ENCODE results near the gene GALNT2.

The GALNT2 gene

GRCh38 chr1:230052018-230052417, 15.0 kb upstream of the GALNT2 start:
- no peak for DNase-seq

- no peak for DNase-seq
Measured at GRCh38 chr1:230052665-230053064, 14.4 kb upstream of the GALNT2 start.

- DNase-seq = no peak
Measured at GRCh38 chr1:230054092-230054749, 12.8 kb upstream of the GALNT2 start.

GRCh38 chr1:230056098-230056497, 10.9 kb upstream of the GALNT2 start:
- no peak for DNase-seq

GRCh38 chr1:230057100-230057499, 9.9 kb upstream of the GALNT2 start:
- no peak for DNase-seq

GRCh38 chr1:230057681-230058565, 9.1 kb upstream of the GALNT2 start:
- no peak for DNase-seq

- DNase-seq = no peak
Measured at GRCh38 chr1:230058626-230059025, 8.4 kb upstream of the GALNT2 start.

- DNase-seq = no peak
Measured at GRCh38 chr1:230061801-230062200, 5.2 kb upstream of the GALNT2 start.

- DNase-seq = no peak
Measured at GRCh38 chr1:230062521-230062920, 4.5 kb upstream of the GALNT2 start.

GRCh38 chr1:230064283-230064682, 2.8 kb upstream of the GALNT2 start:
- DNase-seq = no peak

- DNase-seq = no peak
Measured at GRCh38 chr1:230065161-230065560, 1.9 kb upstream of the GALNT2 start.

- no peak for DNase-seq
Measured at GRCh38 chr1:230065571-230065970, 1.5 kb upstream of the GALNT2 start.

- DNase-seq = no peak
Measured at GRCh38 chr1:230066031-230066430, 1.0 kb upstream of the GALNT2 start.

- peak in 1 of 2 experiments; percentile 10 for DNase-seq
Measured at GRCh38 chr1:230067419-230067870, 407 bp downstream of the GALNT2 start.

GRCh38 chr1:230067871-230068620, 1.0 kb downstream of the GALNT2 start:
- DNase-seq = no peak

GRCh38 chr1:230068621-230068873, 1.5 kb downstream of the GALNT2 start:
- DNase-seq = no peak

GRCh38 chr1:230068952-230069684, 2.1 kb downstream of the GALNT2 start:
- peak; percentile 14 to 19 for DNase-seq

- DNase-seq = no peak
Measured at GRCh38 chr1:230069796-230070195, 2.8 kb downstream of the GALNT2 start.

- no peak for DNase-seq
Measured at GRCh38 chr1:230070321-230071208, 3.5 kb downstream of the GALNT2 start.

- DNase-seq = no peak
Measured at GRCh38 chr1:230071316-230071715, 4.3 kb downstream of the GALNT2 start.

GRCh38 chr1:230072296-230072695, 5.3 kb downstream of the GALNT2 start:
- no peak for DNase-seq

- DNase-seq = no peak
Measured at GRCh38 chr1:230072866-230073265, 5.8 kb downstream of the GALNT2 start.
